Measurements from ENCODE around the gene KREMEN1. TPM values are rescaled to one million over a fixed set of nuclear protein-coding genes. Genes with fewer than 3 reads are reported as not detected.
A peak's percentile ranks its signal among the peaks of the same experiment; 100 is the strongest.

KREMEN1 gene
- total RNA-seq, 1 donor from 2014 or later = 1.4 TPM

DNA sequence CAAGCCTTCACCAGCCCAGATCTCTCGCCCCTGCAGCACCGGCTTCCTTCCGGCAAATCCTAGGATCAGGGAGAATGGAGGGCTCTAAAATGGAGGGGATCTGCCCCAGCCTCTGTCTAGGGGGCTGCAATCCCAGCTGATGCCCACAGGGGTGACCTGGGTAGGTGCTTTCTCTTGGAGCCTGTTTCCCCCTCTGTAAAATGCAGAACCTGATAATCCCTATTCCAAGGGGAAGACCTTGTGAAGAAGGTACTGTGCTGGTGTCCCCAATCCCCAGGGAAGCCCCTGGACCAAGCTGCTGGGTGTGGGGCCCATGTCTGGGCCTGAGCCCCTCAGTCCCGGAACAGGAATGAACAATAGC is 135.6 kb downstream of the KREMEN1 start:
- Histone ChIP-seq H3K9me3 (ENCODE audit: low read depth) (no peaks in the 10 kb centered on the region), H4K20me1 (ENCODE audit: low read depth) (peaks cover 16% of the 10 kb centered on the region), H3K79me2 (ENCODE audit: low read depth) (no peaks in the 10 kb centered on the region), H3K4me1 (peaks cover 37% of the 10 kb centered on the region), H3K27ac (no peak overlapping the region), H2AFZ (replicated peaks) (no peak overlapping the region), H3K36me3 (no peaks in the 10 kb centered on the region), H3K9ac (no peak overlapping the region), H3K4me3 (no peak overlapping the region), H3F3A (ENCODE audit: low read depth) (peaks cover 45% of the 10 kb centered on the region), H3K27me3 (peaks cover 10% of the 10 kb centered on the region), H3K4me2 (peak overlapping the region; percentile 18)
- no peaks in the 10 kb centered on the region for H3K9me3 Mint-ChIP-seq
- peak overlapping the region; percentile 30 for H3K4me3 Mint-ChIP-seq
- no peak overlapping the region for H3K27ac Mint-ChIP-seq
- no peak for DNase-seq (ENCODE audit: low spot score)
- no peaks in the 10 kb centered on the region for H3K36me3 Mint-ChIP-seq
- TF ChIP-seq, protein P1, sequence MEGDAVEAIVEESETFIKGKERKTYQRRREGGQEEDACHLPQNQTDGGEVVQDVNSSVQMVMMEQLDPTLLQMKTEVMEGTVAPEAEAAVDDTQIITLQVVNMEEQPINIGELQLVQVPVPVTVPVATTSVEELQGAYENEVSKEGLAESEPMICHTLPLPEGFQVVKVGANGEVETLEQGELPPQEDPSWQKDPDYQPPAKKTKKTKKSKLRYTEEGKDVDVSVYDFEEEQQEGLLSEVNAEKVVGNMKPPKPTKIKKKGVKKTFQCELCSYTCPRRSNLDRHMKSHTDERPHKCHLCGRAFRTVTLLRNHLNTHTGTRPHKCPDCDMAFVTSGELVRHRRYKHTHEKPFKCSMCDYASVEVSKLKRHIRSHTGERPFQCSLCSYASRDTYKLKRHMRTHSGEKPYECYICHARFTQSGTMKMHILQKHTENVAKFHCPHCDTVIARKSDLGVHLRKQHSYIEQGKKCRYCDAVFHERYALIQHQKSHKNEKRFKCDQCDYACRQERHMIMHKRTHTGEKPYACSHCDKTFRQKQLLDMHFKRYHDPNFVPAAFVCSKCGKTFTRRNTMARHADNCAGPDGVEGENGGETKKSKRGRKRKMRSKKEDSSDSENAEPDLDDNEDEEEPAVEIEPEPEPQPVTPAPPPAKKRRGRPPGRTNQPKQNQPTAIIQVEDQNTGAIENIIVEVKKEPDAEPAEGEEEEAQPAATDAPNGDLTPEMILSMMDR (IDR thresholded peaks at IDR 0.05) = peak; percentile 13
- TF ChIP-seq EZH2 (IDR thresholded peaks at IDR 0.05) (no peak), EZH2phosphoT487 (IDR thresholded peaks at IDR 0.05) (no peak)
- peaks cover 7% of the 10 kb centered on the region for H3K27me3 Mint-ChIP-seq (ENCODE audit: insufficient read depth, low read depth)
- peaks cover 70% of the 10 kb centered on the region for H3K4me1 Mint-ChIP-seq

DNA sequence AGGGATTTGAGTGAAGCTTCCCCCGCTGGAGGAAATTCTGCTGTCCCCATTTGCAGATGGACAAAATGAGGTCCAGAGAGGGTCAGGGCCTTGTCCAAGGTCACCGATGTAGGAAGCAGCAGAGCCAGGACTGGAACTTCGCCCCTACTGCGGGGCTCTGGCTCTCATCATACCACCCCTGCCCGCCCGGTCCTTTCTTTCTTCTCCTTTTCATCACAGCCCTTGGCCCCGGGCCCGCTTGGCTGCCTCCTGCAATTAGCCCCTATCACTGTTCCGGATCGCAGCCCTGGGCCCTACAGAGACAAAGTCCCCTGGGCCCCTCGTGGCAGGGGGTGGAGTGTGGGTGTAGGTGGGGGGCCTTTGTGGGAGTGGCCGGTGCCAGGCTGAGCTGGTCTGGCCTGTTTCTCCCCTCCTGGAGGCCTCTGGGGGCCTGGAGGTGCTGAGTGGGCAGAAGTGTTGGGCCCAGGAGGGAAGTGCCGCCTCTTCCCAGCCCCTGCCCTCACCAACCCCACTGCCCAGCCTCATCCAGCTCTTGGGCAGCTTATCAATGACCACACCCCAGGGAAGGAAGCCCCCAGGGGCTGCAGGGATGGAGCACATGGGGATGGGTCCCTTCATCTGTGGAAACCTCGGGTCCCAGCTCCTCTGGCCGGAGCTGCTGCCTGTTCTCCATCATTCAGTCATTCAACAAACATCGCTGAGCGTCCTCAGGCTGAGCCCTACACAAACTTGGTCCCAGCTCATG is 136.2 kb downstream of the KREMEN1 start:
- H3K4me1 Mint-ChIP-seq = peaks cover 68% of the 10 kb centered on the region
- H3K27ac Mint-ChIP-seq = peak overlapping the region; percentile 21
- Histone ChIP-seq H3K9me3 (ENCODE audit: low read depth) (no peaks in the 10 kb centered on the region), H3K4me2 (peak overlapping the region; percentile 18), H3K27me3 (peaks cover 10% of the 10 kb centered on the region), H3K9ac (no peak overlapping the region), H2AFZ (replicated peaks) (no peak overlapping the region), H3K27ac (no peak overlapping the region), H3K4me3 (no peak overlapping the region), H3F3A (ENCODE audit: low read depth) (peaks cover 44% of the 10 kb centered on the region), H3K36me3 (no peaks in the 10 kb centered on the region), H4K20me1 (ENCODE audit: low read depth) (peaks cover 16% of the 10 kb centered on the region), H3K79me2 (ENCODE audit: low read depth) (no peaks in the 10 kb centered on the region), H3K4me1 (peaks cover 33% of the 10 kb centered on the region)
- H3K4me3 Mint-ChIP-seq = peak overlapping the region; percentile 25
- DNase-seq (ENCODE audit: low spot score) = no peak
- H3K9me3 Mint-ChIP-seq = no peaks in the 10 kb centered on the region
- TF ChIP-seq EZH2phosphoT487 (IDR thresholded peaks at IDR 0.05) (no peak), EZH2 (IDR thresholded peaks at IDR 0.05) (no peak)
- TF ChIP-seq, protein P1 (IDR thresholded peaks at IDR 0.05) = no peak
- H3K36me3 Mint-ChIP-seq = no peaks in the 10 kb centered on the region
- H3K27me3 Mint-ChIP-seq (ENCODE audit: insufficient read depth, low read depth) = peaks cover 7% of the 10 kb centered on the region

DNA sequence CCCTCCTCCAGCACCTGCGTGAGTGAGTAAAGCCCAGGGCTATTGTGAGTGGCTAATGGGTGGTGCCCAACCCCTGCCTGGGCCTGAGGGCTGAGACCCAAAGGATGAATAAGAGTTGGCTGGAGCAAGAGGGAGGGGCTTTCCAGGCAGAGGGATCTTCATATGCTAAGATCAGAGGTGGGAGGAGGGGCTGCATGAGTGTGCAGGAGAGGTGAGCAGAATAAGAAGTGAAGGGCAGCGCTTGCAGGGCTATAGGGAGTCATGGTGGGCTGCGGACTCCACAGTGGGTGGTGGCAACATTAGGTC is 136.7 kb downstream of the KREMEN1 start:
- TF ChIP-seq EZH2 (IDR thresholded peaks at IDR 0.05) (no peak), EZH2phosphoT487 (IDR thresholded peaks at IDR 0.05) (no peak)
- TF ChIP-seq, protein P1 (IDR thresholded peaks at IDR 0.05) = no peak
- Mint-ChIP-seq H3K36me3 (no peaks in the 10 kb centered on the region), H3K4me3 (peak overlapping the region; percentile 25), H3K9me3 (no peaks in the 10 kb centered on the region), H3K4me1 (peaks cover 68% of the 10 kb centered on the region), H3K27me3 (ENCODE audit: insufficient read depth, low read depth) (peaks cover 7% of the 10 kb centered on the region), H3K27ac (no peak overlapping the region)
- Histone ChIP-seq H3K4me3 (no peak overlapping the region), H4K20me1 (ENCODE audit: low read depth) (peaks cover 16% of the 10 kb centered on the region), H3K79me2 (ENCODE audit: low read depth) (no peaks in the 10 kb centered on the region), H3K27ac (no peak overlapping the region), H3K9ac (no peak overlapping the region), H3F3A (ENCODE audit: low read depth) (peaks cover 39% of the 10 kb centered on the region), H3K27me3 (peaks cover 10% of the 10 kb centered on the region), H3K4me1 (peaks cover 30% of the 10 kb centered on the region), H3K4me2 (no peak overlapping the region), H3K36me3 (no peaks in the 10 kb centered on the region), H3K9me3 (ENCODE audit: low read depth) (no peaks in the 10 kb centered on the region), H2AFZ (replicated peaks) (no peak overlapping the region)
- DNase-seq (ENCODE audit: low spot score) = no peak

Data from neural progenitor cell (in vitro differentiated cells).